OCI-LY3 (cell line): Measurements from ENCODE around the gene RPH3AL.

Experiments
- CTCF ChIP-seq: fragments of 200-600, 300-600 bp; sonication (generic); IDR thresholded peaks from 2 replicates; pipeline ENCODE4 v1.5.1; 2014; ENCODE audit warnings: antibody characterized with exemption, low read length, low read depth
- EZH2phosphoT487 ChIP-seq: fragments of 200-600 bp; shearing (Covaris generic); IDR thresholded peaks from 2 replicates; pipeline ENCODE4 v1.6.1; 2018; ENCODE audit warnings: antibody characterized with exemption, mixed run types, low read depth

- TF ChIP-seq EZH2phosphoT487 = no peak
- TF ChIP-seq CTCF = no peak
These were observed 71.7 kb downstream of the RPH3AL start for GRCh38 chr17:280901-281300.
